ENCODE results near the gene RNPEP. TPM values are rescaled to one million over a fixed set of nuclear protein-coding genes. Genes with fewer than 3 reads are reported as not detected.

The RNPEP gene
- total and polyA plus RNA-seq, 2 of the 13 experiments (the other 11 are each of a cell fraction or from before 2014, with no cell fraction given), result 20.6 to 38.4 TPM

GRCh38 chr1:202046227-202046626, 63.8 kb downstream of the RNPEP start (continued):
- TF ChIP-seq SKIL (CRISPR knock-in tag; IDR thresholded peaks at IDR 0.05; ENCODE audit: borderline replicate concordance) (peak; percentile 37; the same call in 1 of the 2 replicates), ZNF142 (CRISPR knock-in tag; IDR thresholded peaks at IDR 0.05) (no peak), ZKSCAN8 (CRISPR knock-in tag; IDR thresholded peaks at IDR 0.05; ENCODE audit: borderline replicate concordance) (peak; percentile 59; the same call in 1 of the 2 replicates), ZEB1 (IDR thresholded peaks at IDR 0.05; ENCODE audit: insufficient replicate concordance, low read depth) (peak; percentile 91), NCOA1 (CRISPR knock-in tag; IDR thresholded peaks at IDR 0.05) (no peak), TEF (CRISPR knock-in tag; IDR thresholded peaks at IDR 0.05) (no peak), FOXP4 (CRISPR knock-in tag; IDR thresholded peaks at IDR 0.05) (peak; percentile 82), DMAP1 (CRISPR knock-in tag; IDR thresholded peaks at IDR 0.05) (no peak), ELF1 (CRISPR knock-in tag; IDR thresholded peaks at IDR 0.05) (peak; percentile 50; the same call in 1 of the 2 replicates), HDAC2 (CRISPR knock-in tag; IDR thresholded peaks at IDR 0.05) (0 out of 2 replicates have a peak, but pooled peaks have one; percentile 24), NR2F6 (IDR thresholded peaks at IDR 0.05) (no peak), NR2F6 (CRISPR knock-in tag; IDR thresholded peaks at IDR 0.05) (peak; percentile 77), MEF2D (CRISPR knock-in tag; IDR thresholded peaks at IDR 0.05) (peak; percentile 22; the same call in 1 of the 2 replicates), PRDM10 (CRISPR knock-in tag; IDR thresholded peaks at IDR 0.05; ENCODE audit: low read depth) (peak; percentile 32; the same call in 1 of the 2 replicates)

Data from HepG2 (cell line).